DMS114 treated with DMSO at 0.1 percent for 48 hours (cell line): ENCODE data around the gene IRF8.
"Not testable (repeated sequence)": the region's sequence is repeated elsewhere in the genome, so short reads cannot be mapped to it uniquely, and the experiment has no call there.

Experiments
- DNase-seq: peaks from one replicate; lab custom pipeline; 2025; ENCODE audit not compliant: unreplicated experiment; lab: John Stamatoyannopoulos, UW

The IRF8 gene

GRCh38 chr16:85934210-85934609, 35.2 kb downstream of the IRF8 start:
- no peak for DNase-seq

- no peak for DNase-seq
These were observed 36.5 kb downstream of the IRF8 start for GRCh38 chr16:85935391-85935973.

GRCh38 chr16:85935974-85936760, 37.2 kb downstream of the IRF8 start:
- no peak for DNase-seq

- DNase-seq: no peak
These were observed 37.9 kb downstream of the IRF8 start for GRCh38 chr16:85936816-85937215.

GRCh38 chr16:85940214-85940613, 41.3 kb downstream of the IRF8 start:
- no peak for DNase-seq

GRCh38 chr16:85941863-85942644, 43.1 kb downstream of the IRF8 start:
- DNase-seq: no peak

- DNase-seq: not testable (repeated sequence)
These were observed 43.7 kb downstream of the IRF8 start for GRCh38 chr16:85942659-85943058.

- no peak for DNase-seq
These were observed 44.7 kb downstream of the IRF8 start for GRCh38 chr16:85943711-85944110.

GRCh38 chr16:85944572-85945423, 45.8 kb downstream of the IRF8 start:
- no peak for DNase-seq

GRCh38 chr16:85945424-85945751, 46.4 kb downstream of the IRF8 start:
- DNase-seq: no peak

- DNase-seq: no peak
These were observed 47.7 kb downstream of the IRF8 start for GRCh38 chr16:85946541-85947124.

- no peak for DNase-seq
These were observed 48.5 kb downstream of the IRF8 start for GRCh38 chr16:85947230-85948137.

- DNase-seq: no peak
These were observed 49.2 kb downstream of the IRF8 start for GRCh38 chr16:85948138-85948509.

GRCh38 chr16:85948616-85949265, 49.8 kb downstream of the IRF8 start:
- no peak for DNase-seq

- DNase-seq: no peak
These were observed 51.4 kb downstream of the IRF8 start for GRCh38 chr16:85950136-85950918.

- DNase-seq: no peak
These were observed 53.2 kb downstream of the IRF8 start for GRCh38 chr16:85952197-85952596.

- DNase-seq: no peak
These were observed 53.8 kb downstream of the IRF8 start for GRCh38 chr16:85952811-85953210.

- DNase-seq: no peak
These were observed 56.1 kb downstream of the IRF8 start for GRCh38 chr16:85954927-85955519.
